Omental fat pad (tissue), 4 donors: ENCODE results near the gene BCL11B. TPM values are rescaled to one million over a fixed set of nuclear protein-coding genes. Genes with fewer than 3 reads are reported as not detected.

Experiments
- ATAC-seq: fragments of 150-250 bp; one replicate; pipeline ENCODE4 v1.9.1; 2016; ENCODE audit warnings: mild to moderate bottlenecking, moderate library complexity; ENCODE audit not compliant: low FRiP score
- DNase-seq: peaks from one replicate; pipeline ENCODE4 v3.0.0-alpha.2; 2019; ENCODE audit warnings: low spot score
- CTCF ChIP-seq, 3 donors: fragments of 450-650 bp; IDR thresholded peaks; one replicate each; pipeline ENCODE4 v1.5.1; 2016 to 2017; ENCODE audit warnings: antibody characterized with exemption in 3 of 3, mild to moderate bottlenecking in 3 of 3, moderate library complexity in 2 of 3
- total RNA-seq, 4 donors: library from RNA; depleted of rRNA; stranded (reverse); fragments of >200 nt; gene quantifications; one replicate each; pipeline ENCODE4 v1.1.0, GENCODE V29; 2016

The BCL11B gene
- total RNA-seq, 4 donors from 2014 or later, result 0.56 to 2.0 (median 0.77) TPM

GRCh38 chr14:99150236-99150635 is 121.8 kb downstream of the BCL11B start:
- no peak for DNase-seq
- ATAC-seq, result no peak

GRCh38 chr14:99148861-99149610 is 123.0 kb downstream of the BCL11B start:
- no peak for TF ChIP-seq CTCF (IDR thresholded peaks at IDR 0.05)
- ATAC-seq, result no peak
- DNase-seq, result no peak

More at GRCh38 chr14:99150236-99150635, 121.8 kb downstream of the BCL11B start:
- no peak for TF ChIP-seq CTCF (IDR thresholded peaks at IDR 0.05)

GRCh38 chr14:99148131-99148530 is 123.9 kb downstream of the BCL11B start:
- ATAC-seq (no peak), DNase-seq (no peak)
- no peak for TF ChIP-seq CTCF (IDR thresholded peaks at IDR 0.05)

GRCh38 chr14:99147366-99147740 is 124.6 kb downstream of the BCL11B start:
- ATAC-seq (no peak), DNase-seq (no peak)
- no peak for TF ChIP-seq CTCF (IDR thresholded peaks at IDR 0.05)

GRCh38 chr14:99146616-99147365 is 125.2 kb downstream of the BCL11B start:
- no peak for TF ChIP-seq CTCF (IDR thresholded peaks at IDR 0.05)
- no peak for DNase-seq
- no peak for ATAC-seq

GRCh38 chr14:99145307-99145706 is 126.7 kb downstream of the BCL11B start:
- DNase-seq, result no peak
- ATAC-seq, result no peak
- TF ChIP-seq CTCF (IDR thresholded peaks at IDR 0.05), result no peak
